ENCODE data around the gene TEX22.

GRCh38 chr14:105351410-105351809 lies 46.9 kb upstream of the TEX22 start:
- no peak for TF ChIP-seq CTCF (IDR thresholded peaks at IDR 0.05 in 4 of 5, conservative IDR thresholded peaks at IDR 0.05 in 1 of 5)
- TF ChIP-seq POLR2A (IDR thresholded peaks at IDR 0.05): no peak

All from gastrocnemius medialis (tissue), 4 donors.